Left ventricle myocardium superior (tissue), 1 donor: ENCODE measurements around the gene BNC2. TPM values are rescaled to one million over a fixed set of nuclear protein-coding genes. Genes with fewer than 3 reads are reported as not detected.

Experiments
- ATAC-seq: fragments of 200-7000 bp; cut with Tn5 transposase; one replicate; pipeline ENCODE4 v1.9.1; 2020; ENCODE audit warnings: mild to moderate bottlenecking, moderate library complexity
- DNase-seq: peaks from one replicate; pipeline ENCODE4 v3.0.0-alpha.2; 2020
- intact Hi-C: fragments of 100-400 bp; cut with micrococcal nuclease; formaldehyde crosslinking; loops from one replicate; pipeline ENCODE4 v1.11.0; 2022
- total RNA-seq: library from RNA; stranded (reverse); fragmentation: NEBNext Ultra II Directional; extraction: Animal tissue kit (Norgen Biotek cat#: 25700); gene quantifications from one replicate; pipeline ENCODE4 v1.2.1, GENCODE V29; 2021
- donor health status: DM: no; HTN: yes; CAD: no; lungs with severe emphysema.

The BNC2 gene
- total RNA-seq, 1 donor from 2014 or later = 6.3 TPM

GRCh38 chr9:16535555-16535954 is 334.9 kb downstream of the BNC2 start:
- no peak for ATAC-seq

GRCh38 chr9:16532681-16533450 is 337.6 kb downstream of the BNC2 start:
- no peak for ATAC-seq
- intact Hi-C loops = no loop called here

More at GRCh38 chr9:16535555-16535954, 334.9 kb downstream of the BNC2 start:
- intact Hi-C loops = no loop called here
- DNase-seq = no peak

GRCh38 chr9:16532272-16532671 is 338.2 kb downstream of the BNC2 start:
- no peak for ATAC-seq
- DNase-seq = no peak
- intact Hi-C loops = no loop called here

More at GRCh38 chr9:16532681-16533450, 337.6 kb downstream of the BNC2 start:
- DNase-seq = no peak

- intact Hi-C loops = no loop called here
- ATAC-seq (no peak), DNase-seq (no peak)
Observed at GRCh38 chr9:16530669-16531642, 339.5 kb downstream of the BNC2 start.

GRCh38 chr9:16527573-16527972 is 342.9 kb downstream of the BNC2 start:
- intact Hi-C loops = no loop called here
- DNase-seq (no peak), ATAC-seq (no peak)

GRCh38 chr9:16526380-16526779 is 344.1 kb downstream of the BNC2 start:
- ATAC-seq = no peak
- DNase-seq = no peak

GRCh38 chr9:16524823-16525222 is 345.6 kb downstream of the BNC2 start:
- ATAC-seq = no peak
- intact Hi-C loops = no loop called here

More at GRCh38 chr9:16526380-16526779, 344.1 kb downstream of the BNC2 start:
- intact Hi-C loops = no loop called here

GRCh38 chr9:16524078-16524477 is 346.4 kb downstream of the BNC2 start:
- intact Hi-C loops = no loop called here
- DNase-seq (no peak), ATAC-seq (no peak)

More at GRCh38 chr9:16524823-16525222, 345.6 kb downstream of the BNC2 start:
- DNase-seq = no peak

- ATAC-seq = peak; percentile 93
- DNase-seq = peak; percentile 50
- intact Hi-C loops = no loop called here
Observed at GRCh38 chr9:16521868-16522411, 348.5 kb downstream of the BNC2 start.

- intact Hi-C loops = no loop called here
- DNase-seq = no peak
- no peak for ATAC-seq
Observed at GRCh38 chr9:16519001-16519400, 351.5 kb downstream of the BNC2 start.

GRCh38 chr9:16516891-16517290 is 353.6 kb downstream of the BNC2 start:
- intact Hi-C loops = no loop called here
- ATAC-seq = no peak
- no peak for DNase-seq

GRCh38 chr9:16515879-16516301 is 354.6 kb downstream of the BNC2 start:
- intact Hi-C loops = no loop called here
- DNase-seq (no peak), ATAC-seq (peak; percentile 80)

- no peak for ATAC-seq
- no peak for DNase-seq
- intact Hi-C loops = no loop called here
Observed at GRCh38 chr9:16515207-16515606, 355.3 kb downstream of the BNC2 start.

- ATAC-seq (no peak), DNase-seq (no peak)
- intact Hi-C loops = no loop called here
Observed at GRCh38 chr9:16514131-16514530, 356.3 kb downstream of the BNC2 start.

- intact Hi-C loops = no loop called here
- DNase-seq (no peak), ATAC-seq (no peak)
Observed at GRCh38 chr9:16512281-16512680, 358.2 kb downstream of the BNC2 start.

GRCh38 chr9:16510482-16510881 is 360.0 kb downstream of the BNC2 start:
- no peak for ATAC-seq
- DNase-seq = no peak
- intact Hi-C loops = no loop called here

- intact Hi-C loops = no loop called here
- ATAC-seq = no peak
- no peak for DNase-seq
Observed at GRCh38 chr9:16509997-16510396, 360.5 kb downstream of the BNC2 start.

- intact Hi-C loops = no loop called here
- ATAC-seq = no peak
Observed at GRCh38 chr9:16505199-16505598, 365.3 kb downstream of the BNC2 start.

GRCh38 chr9:16501726-16502125 is 368.7 kb downstream of the BNC2 start:
- ATAC-seq (no peak), DNase-seq (no peak)
- intact Hi-C loops = no loop called here

More at GRCh38 chr9:16505199-16505598, 365.3 kb downstream of the BNC2 start:
- DNase-seq = no peak

- intact Hi-C loops = no loop called here
- ATAC-seq = no peak
Observed at GRCh38 chr9:16501141-16501540, 369.3 kb downstream of the BNC2 start.

More at GRCh38 chr9:16501141-16501540, 369.3 kb downstream of the BNC2 start:
- no peak for DNase-seq
